ENCODE data around the gene STX2.

The STX2 gene

GRCh38 chr12:130780880-130781575 lies 58.0 kb downstream of the STX2 start:
- no peak for TF ChIP-seq CTCF (IDR thresholded peaks at IDR 0.05; ENCODE audit: low read depth, low read length)
- no peak for DNase-seq (ENCODE audit: extremely low read depth, low read depth)

- DNase-seq (ENCODE audit: extremely low read depth, low read depth) = no peak
- TF ChIP-seq CTCF (IDR thresholded peaks at IDR 0.05; ENCODE audit: low read depth, low read length) = no peak
These were observed 58.7 kb downstream of the STX2 start for GRCh38 chr12:130780325-130780724.

GRCh38 chr12:130778776-130779175 lies 60.3 kb downstream of the STX2 start:
- no peak for TF ChIP-seq CTCF (IDR thresholded peaks at IDR 0.05; ENCODE audit: low read depth, low read length)
- no peak for DNase-seq (ENCODE audit: extremely low read depth, low read depth)

GRCh38 chr12:130776857-130777339 lies 62.2 kb downstream of the STX2 start:
- DNase-seq (ENCODE audit: extremely low read depth, low read depth) = no peak
- no peak for TF ChIP-seq CTCF (IDR thresholded peaks at IDR 0.05; ENCODE audit: low read depth, low read length)

- peak; percentile 49 for DNase-seq (ENCODE audit: extremely low read depth, low read depth)
- no peak for TF ChIP-seq CTCF (IDR thresholded peaks at IDR 0.05; ENCODE audit: low read depth, low read length)
These were observed 62.8 kb downstream of the STX2 start for GRCh38 chr12:130775953-130776856.

- TF ChIP-seq CTCF (IDR thresholded peaks at IDR 0.05; ENCODE audit: low read depth, low read length) = no peak
- no peak for DNase-seq (ENCODE audit: extremely low read depth, low read depth)
These were observed 68.5 kb downstream of the STX2 start for GRCh38 chr12:130770413-130771028.
